Measurements from ENCODE around the gene E2F8.
"Not testable (repeated sequence)": the region's sequence is repeated elsewhere in the genome, so short reads cannot be mapped to it uniquely, and the experiment has no call there.

E2F8 gene, protein sequence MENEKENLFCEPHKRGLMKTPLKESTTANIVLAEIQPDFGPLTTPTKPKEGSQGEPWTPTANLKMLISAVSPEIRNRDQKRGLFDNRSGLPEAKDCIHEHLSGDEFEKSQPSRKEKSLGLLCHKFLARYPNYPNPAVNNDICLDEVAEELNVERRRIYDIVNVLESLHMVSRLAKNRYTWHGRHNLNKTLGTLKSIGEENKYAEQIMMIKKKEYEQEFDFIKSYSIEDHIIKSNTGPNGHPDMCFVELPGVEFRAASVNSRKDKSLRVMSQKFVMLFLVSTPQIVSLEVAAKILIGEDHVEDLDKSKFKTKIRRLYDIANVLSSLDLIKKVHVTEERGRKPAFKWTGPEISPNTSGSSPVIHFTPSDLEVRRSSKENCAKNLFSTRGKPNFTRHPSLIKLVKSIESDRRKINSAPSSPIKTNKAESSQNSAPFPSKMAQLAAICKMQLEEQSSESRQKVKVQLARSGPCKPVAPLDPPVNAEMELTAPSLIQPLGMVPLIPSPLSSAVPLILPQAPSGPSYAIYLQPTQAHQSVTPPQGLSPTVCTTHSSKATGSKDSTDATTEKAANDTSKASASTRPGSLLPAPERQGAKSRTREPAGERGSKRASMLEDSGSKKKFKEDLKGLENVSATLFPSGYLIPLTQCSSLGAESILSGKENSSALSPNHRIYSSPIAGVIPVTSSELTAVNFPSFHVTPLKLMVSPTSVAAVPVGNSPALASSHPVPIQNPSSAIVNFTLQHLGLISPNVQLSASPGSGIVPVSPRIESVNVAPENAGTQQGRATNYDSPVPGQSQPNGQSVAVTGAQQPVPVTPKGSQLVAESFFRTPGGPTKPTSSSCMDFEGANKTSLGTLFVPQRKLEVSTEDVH

DNA sequence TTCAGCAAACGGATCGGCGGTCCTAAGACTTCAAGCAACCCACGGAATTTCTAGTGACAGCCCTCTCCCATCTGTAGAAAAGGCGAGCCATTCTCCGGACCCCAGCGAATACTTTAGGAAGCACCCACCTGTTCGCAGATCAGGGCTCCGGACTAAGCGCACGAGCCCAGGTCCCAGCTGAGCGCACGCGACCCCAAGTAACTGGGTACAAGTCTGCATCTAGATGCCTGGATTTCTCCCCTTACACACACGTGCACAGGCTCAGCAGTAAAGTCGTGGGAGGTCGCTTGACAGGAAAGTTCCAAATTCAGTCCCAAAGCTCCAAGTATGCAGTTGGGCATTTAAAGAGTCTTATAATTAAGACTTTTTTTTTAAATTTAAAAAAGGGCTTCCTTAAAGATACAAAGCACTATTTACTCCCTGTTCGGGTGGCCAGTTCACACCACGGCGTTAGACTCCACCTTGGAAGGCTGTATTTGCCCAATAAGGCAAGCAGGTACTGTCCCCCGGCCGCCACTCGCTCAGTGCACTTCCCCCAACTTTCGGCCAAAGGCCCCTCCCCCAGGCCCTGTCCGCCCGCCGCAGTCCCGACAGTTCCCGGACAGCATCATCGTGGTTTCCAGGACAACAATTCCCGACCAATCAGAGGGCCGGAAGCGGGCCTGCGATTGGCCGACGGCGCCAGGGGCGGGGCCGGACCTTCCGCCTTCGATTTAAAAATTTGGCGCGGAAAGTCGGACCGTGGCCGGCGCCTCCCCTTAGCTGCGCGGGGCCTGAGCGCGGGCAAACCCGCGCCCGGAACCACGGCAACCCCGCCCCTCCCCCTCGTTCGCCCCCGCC is at the start of gene E2F8:
Gene E2F8 (minus strand): TSS at position 526 of the 840 bp plus-strand sequence. CDS start 824 bp downstream, outside the sequence.
- peak; percentile 58 to 67 for DNase-seq (ENCODE audit: low read depth in 2 of 2)

DNA sequence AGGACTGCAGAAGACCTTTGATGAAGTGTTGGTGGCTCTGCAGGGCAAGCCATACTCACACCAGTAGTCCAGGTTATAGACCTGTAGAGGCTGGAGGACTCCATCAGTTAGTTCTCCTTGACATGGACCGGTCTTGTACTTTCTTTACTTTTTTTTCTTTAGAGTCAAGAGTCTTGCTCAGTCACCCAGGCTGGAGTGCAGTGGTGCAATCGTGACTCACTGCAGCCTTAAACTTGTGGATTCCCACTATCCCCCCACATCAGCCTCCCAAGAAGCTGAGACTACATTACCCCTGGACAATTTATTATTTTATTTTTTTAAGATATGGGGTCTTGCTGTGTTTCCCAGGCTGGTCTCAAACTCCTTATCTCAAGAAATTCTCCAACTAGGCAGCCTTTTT is 49.6 kb upstream of the E2F8 start:
- no peak for DNase-seq (ENCODE audit: low read depth in 2 of 2)

DNA sequence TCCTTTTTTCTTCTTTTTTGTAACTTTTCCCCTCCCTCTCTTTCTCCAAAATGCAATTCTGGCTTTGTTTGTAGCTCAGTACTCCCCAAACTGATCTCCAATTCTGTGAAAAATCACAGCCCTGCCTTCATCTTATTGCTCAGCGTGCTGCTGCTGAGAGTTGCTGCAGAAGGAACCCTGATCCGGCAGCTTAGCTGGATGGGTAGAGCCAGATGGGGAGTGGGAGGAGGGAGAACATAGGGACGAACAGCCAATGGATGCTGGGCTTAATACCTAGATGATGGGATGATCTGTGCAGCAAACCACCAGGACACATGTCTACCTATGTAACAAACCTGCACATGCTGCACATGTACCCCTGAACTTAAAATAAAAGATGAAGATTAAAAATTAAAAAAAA is 47.5 kb upstream of the E2F8 start:
- no peak for DNase-seq (ENCODE audit: low read depth in 2 of 2)

DNA sequence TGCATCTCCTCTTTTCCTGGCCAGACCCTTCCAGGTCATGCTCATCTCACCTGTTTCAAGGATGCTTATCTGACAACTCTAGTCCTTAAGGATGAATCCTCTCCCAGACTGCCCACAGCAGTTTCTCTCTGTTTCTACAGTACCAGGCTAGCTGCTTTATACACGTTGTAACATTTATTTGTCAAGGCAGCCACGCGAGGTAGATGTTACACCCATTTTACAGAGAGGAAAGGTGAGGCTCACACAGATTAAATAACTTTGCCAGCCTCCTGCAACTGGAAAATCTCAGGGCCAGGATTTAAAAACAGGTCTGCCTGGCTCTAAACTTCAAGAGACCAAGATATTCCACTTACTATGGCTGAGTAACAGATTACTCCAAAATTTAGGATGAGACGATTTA is 45.7 kb upstream of the E2F8 start:
- no peak for DNase-seq (ENCODE audit: low read depth in 2 of 2)

DNA sequence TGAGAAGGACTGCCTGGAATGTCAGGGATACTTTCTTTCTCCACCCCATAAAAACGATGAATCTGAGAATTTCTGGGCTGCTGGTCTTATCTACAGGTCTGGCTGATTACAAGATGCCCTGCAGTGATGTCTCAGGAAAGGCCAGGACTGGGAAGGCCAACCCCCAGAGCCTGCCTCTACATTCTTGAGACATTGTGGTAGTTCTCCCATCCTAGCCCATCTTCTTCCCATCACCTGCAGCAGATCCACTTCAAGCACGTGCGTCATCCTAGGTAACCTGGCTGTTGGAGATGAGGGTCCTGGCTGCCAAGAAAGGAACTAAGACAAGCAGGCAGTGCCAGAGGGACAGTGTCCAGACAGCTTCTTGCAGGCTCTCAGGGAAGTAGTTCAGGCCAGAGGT is 44.1 kb upstream of the E2F8 start:
- no peak for DNase-seq (ENCODE audit: low read depth in 2 of 2)

DNA sequence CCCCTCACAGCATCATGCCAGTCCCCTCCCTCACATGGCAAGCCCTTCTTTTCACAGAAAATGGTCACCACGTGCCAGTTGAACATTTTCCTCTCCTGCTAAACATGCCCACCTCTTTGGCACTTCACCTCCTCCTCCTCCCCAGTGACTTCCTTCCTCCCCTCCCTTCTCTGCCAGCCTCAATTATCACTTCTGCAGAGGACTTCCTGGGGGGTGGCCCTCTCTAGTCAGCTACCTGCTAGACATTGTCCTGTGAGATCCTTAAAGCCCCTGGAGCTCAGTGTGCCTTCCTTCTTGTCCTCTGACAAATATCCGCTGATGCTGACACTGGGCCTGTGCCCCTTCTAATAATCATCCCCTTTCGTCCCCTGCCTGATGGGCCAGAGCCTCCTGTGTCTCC is 43.2 kb upstream of the E2F8 start:
- DNase-seq (ENCODE audit: low read depth in 2 of 2): no peak

DNA sequence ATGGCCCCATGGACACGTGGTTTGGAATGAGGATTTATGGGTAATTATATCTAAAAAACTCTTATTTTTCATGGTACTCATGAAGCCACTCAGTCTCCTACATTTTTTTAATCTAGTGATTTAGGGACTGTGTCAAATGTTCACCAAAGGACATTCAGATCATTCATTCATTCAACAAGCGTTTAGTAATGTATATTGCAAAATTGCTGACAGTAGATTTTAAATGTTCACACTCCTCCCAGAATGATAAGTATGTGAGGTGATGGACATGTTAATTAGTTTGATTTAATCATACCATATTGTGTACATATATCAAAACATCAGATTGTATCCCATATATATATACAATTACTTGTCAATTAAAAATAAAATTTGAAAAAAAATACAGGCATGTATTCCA is 40.8 kb upstream of the E2F8 start:
- no peak for DNase-seq (ENCODE audit: low read depth in 2 of 2)

DNA sequence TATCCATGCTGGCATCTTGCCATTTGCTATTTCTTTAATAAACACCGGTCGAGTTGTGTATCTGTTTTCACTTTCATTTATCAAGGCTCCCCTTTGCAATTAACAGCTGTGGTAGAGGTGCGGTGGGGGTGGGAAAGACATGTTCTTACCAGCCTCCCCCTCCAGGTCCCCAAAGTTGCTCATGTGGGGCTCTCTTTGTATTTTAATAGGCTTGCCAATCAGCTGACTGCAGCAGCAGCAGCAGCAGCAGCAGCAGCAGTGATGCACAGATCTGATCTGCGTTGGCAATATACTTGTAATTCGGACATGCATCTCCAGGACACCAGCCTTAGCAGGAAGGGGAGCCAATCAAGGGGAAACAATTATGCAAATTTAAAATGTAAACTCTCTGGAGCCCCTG is 40.3 kb upstream of the E2F8 start:
- no peak for DNase-seq (ENCODE audit: low read depth in 2 of 2)

DNA sequence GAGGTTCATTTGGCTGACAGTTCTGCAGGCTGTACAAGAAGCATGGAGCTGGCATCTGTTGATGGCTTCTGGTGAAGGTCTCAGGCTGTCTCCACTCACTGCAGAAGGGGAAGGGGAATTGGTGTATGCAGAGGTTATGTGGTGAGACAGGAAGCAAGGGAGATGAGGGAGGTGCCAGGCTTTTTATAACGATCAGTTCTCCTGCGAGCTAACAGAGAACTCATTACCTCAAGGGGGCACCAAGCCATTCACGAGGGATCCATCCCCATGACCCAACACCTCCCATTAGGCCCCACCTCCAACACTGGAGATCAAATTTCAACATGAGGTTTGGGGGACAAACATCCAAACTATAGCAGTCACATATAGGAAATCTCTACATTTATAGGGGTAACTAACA is 38.7 kb upstream of the E2F8 start:
- DNase-seq (ENCODE audit: low read depth in 2 of 2): no peak

DNA sequence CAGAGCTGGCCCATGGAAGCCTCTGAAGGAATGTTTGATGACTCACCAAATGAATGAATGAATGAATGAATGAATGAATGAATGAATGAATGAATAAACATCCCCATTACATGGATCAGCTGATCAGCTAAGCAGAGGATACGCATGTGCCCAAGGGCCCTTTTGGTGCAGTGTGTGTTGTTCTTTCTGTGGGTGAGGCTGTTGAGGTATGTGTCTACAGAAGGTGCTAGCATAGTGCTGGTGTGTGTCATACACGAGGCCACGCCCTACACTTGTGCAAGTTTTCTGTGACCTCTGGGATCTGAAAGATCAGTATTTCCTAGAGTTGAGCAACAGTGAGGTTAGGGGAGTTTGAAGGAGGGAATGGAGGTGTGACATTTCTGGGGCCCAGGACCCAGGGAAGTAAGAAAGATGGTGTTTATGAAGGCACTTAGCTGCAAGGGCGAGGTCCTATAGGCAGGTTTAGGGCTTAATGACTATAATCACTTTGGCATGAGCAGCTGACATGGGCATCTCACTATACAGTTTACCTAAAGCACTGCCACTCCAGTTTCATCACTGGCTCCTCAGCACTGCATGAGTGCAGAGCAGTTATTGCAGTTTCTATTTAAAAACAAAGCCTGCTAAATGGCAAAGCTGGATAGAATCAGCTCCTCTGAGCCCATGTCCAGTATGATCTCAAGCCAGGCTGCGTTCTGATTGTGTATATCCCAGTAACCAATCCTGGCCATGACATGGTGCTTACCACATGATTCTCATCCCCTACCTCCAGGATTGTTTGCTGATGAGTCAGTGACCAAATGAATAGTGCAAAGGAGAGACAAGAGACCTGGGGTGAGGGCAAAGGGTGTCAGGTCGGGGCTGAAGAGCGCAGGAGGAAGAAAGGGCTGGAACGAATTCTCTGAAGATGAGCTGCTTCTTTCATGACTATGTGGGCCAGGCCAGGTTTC is 36.4 kb upstream of the E2F8 start:
- no peak for DNase-seq (ENCODE audit: low read depth in 2 of 2)

DNA sequence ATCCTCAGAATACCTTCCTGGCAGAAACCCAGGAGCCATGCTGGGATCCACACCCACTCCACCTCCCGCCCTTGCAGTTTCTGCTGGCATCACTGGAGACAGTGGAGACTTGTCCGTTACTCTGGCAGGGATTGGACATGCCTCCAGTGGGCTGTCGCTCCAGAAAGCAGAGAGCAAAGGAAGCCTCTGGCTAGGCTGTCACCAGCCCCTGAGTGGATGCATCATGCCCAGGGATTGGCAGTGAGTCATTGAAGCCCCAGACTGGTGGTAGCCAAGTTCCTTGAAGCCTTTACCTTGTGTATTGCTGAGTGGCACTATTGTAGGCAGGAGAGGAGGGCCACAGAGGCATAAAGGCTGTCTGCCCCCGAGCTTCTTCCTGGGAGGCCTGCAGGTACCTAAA is 34.8 kb upstream of the E2F8 start:
- no peak for DNase-seq (ENCODE audit: low read depth in 2 of 2)

DNA sequence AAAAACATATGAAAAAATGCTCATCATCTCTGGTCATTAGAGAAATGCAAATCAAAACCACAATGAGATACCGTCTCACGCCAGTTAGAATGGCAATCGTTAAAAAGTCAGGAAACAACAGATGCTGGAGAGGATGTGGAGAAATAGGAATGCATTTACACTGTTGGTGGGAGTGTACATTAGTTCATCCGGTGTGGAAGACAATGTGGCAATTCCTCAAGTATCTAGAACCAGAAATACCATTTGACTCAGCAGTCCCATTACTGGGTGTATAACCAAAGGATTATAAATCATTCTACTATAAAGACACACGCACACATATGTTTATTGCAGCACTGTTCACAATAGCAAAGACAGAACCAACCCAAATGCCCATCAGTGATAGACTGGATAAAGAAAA is 32.5 kb upstream of the E2F8 start:
- not testable (repeated sequence) for DNase-seq (ENCODE audit: low read depth in 2 of 2)

DNA sequence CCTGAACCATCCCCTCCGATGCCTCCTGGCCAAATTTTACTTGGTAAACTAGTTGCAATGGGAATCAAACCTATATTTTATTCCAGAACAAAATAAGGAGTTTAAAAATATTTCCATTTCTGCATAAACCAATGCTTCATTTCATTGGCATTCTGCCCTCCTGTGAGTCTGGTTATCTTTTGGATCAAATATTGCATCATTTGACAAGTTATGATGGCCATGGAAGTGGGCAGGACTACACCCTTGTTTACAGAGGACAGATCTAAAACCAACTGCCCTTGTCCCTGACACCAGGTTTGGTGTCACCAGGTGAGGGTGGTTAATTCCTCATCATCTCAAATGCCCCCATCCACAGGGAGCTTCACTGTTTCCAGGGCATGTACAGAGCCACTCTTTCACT is 28.2 kb upstream of the E2F8 start:
- DNase-seq (ENCODE audit: low read depth in 2 of 2): no peak

DNA sequence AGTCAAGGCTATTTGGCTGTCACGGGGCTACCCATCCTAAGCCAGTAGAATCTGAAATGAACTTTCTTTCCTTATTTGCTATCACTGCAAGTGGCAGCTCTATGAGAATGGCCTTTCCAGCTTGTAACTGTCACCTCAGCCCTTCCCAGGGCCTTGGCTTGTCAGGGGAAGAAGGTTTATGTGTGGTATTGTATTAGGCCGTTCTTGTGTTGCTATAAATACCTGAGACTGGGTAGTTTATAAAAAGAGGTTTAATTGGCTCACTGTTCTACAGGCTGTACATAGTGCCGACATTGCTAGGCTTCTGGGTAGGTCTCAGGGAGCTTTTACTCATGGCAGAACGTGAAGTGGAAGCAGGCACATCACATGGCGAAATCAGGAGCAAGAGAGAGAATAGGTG is 26.8 kb upstream of the E2F8 start:
- no peak for DNase-seq (ENCODE audit: low read depth in 2 of 2)

DNA sequence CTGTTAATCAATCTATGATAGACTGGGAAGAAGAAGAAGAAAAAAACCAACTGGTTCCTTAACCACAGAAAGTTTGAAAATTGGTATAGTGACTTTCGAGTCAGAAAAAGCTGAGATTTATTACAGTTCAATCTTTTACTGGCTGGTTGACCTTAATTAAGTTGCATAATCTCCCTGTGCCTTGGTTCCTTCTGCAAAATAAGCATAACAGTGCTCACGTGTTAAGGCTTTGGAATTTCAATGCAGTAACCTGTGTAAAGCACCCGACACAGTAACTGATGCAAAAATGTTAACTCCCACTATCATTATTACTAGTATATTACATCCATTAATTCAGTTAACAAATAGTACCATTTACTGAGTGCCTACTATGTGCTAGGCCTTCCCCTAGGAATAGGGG is 22.6 kb upstream of the E2F8 start:
- DNase-seq (ENCODE audit: low read depth in 2 of 2): no peak

DNA sequence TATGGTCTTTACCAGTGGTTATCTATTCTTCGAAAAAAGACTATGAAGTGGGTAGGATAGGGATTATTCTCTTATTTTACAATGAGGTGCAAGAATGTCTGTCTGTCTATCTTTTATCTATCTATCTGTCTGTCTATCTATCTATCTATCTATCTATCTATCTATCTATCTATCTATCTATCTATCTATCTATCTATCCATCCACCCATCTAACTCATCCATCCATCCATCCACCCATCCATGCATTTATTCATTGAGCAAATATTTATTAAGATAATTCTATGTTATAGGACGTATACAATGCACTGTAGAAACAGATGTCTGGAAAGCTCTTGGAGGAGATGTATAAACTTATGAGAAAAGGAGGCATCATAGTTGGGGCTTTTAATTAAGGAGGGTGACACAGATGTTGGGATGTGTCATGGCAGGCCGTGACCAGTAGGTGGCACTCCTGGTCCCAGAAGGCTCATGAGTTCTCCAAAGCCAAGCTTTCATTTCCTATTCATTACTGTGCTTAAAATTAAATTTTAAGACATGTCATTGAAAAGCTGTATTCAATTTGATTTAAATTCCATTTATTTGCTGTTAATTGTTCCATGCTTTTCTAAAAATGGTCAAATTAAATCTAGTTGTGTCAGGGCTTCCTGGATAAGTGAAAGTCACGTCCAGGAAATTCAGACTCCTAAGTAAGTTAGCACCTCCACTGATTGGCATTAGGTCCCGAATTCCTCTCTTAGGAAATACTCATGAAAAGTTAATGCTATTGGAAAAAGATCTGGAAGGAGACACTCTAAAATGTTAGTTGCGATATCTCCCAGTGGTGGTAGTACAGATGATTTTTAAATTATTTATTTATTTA is 19.0 kb upstream of the E2F8 start:
- no peak for DNase-seq (ENCODE audit: low read depth in 2 of 2)

DNA sequence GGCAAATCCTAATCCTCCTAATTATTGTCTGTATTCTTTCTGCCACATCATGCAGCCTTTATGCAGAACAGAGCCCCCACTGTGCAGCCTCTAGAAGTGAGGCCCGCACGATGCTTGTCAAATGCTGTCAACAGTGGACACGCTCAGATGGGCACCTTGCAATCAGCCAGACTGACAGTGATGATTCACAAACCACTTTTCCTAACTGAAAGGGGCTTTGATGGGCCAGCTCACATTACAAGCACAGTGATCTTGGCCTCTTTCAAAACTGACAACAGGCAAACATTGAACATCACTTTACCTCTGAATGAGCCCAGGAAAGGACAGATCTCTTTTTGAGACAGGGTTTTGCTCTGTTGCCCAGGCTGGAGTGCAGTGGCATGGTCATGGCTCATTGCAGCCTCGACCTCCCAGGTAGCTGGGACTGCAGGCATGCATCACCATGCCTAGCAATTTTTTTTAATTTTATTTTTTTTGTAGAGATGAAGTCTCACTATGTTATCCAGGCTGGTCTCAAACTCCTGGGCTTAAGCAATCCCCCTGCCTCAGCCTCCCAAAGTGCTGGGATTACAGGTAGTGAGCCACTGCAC is 18.0 kb upstream of the E2F8 start:
- DNase-seq (ENCODE audit: low read depth in 2 of 2): no peak

DNA sequence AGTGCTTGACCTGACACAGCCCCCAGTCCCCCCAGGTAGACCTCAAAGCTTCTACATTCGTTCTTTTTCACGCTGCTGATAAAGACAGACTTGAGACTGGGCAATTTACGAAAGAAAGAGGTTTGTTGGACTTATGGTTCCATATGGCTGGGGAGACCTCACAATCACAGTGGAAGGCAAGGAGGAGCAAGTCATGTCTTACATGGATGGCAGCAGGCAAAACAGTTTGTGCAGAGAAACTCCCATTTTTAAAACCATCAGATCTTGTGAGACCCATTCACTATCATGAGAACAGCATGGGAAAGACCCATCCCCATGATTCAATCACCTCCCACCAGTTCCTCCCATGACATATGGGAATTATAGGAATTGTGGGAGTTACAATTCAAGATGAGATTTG is 13.7 kb upstream of the E2F8 start:
- DNase-seq (ENCODE audit: low read depth in 2 of 2): not testable (repeated sequence)

DNA sequence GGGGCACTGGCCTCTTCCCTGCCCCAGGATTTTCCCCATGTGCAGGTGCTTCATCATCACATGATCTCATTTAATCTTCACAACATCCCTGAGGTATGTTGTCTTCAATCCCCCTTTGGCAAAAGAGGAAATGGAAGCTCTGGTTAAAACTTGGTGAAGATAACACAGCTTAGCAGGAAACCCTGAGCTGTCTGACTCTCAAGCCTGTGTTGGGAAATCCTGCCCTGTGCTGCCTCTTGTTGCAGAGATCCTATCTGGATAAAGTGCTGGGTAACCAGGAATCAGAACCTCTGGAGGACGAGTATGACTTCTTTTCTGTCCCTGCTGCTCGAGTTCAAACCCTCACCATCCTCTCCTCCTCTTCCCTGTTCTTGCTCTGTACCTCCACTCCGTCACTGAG is 13.1 kb upstream of the E2F8 start:
- no peak for DNase-seq (ENCODE audit: low read depth in 2 of 2)
